A673 (cell line): Measurements from ENCODE around the gene MAX. TPM values are rescaled to one million over a fixed set of nuclear protein-coding genes. Genes with fewer than 3 reads are reported as not detected.
A peak's percentile ranks its signal among the peaks of the same experiment; 100 is the strongest.

Source experiments
- BruUV-seq: library from RNA; stranded (reverse); fragments of 400-500 nt; replicated peaks from 2 replicates; lab custom pipeline; 2021; lab: Mats Ljungman, UMichigan
- CTCF ChIA-PET: fragments of 300-600 bp; sonication (Branson Sonifier 250); formaldehyde crosslinking; loops from one replicate; lab custom pipeline; 2022; ENCODE audit warnings: antibody characterized with exemption; lab: Charles Lee
- POLR2A ChIA-PET: fragments of 300-600 bp; sonication (Branson Sonifier 250); formaldehyde crosslinking; loops from one replicate; lab custom pipeline; 2022; ENCODE audit warnings: antibody characterized with exemption; ENCODE audit not compliant: low non-redundant PET; lab: Charles Lee
- DNase-seq: peaks from one replicate; pipeline ENCODE4 v3.0.0-alpha.2; 2015; ENCODE audit warnings: low spot score
- H3K27ac ChIP-seq: fragments of 200-600 bp; sonication (generic); 2 replicates; pipeline ENCODE4 v1.5.1; 2016; ENCODE audit warnings: mixed run types, low read depth, mild to moderate bottlenecking, mixed read lengths, antibody characterized with exemption, low read length; ENCODE audit not compliant: poor library complexity, severe bottlenecking
- H3K27me3 ChIP-seq: fragments of 200-600 bp; sonication (generic); replicated peaks from 2 replicates; pipeline ENCODE4 v1.6.1; 2017; ENCODE audit warnings: mixed run types, low read depth, mild to moderate bottlenecking, mixed read lengths, antibody characterized with exemption, low read length; ENCODE audit not compliant: insufficient read depth, poor library complexity
- H3K36me3 ChIP-seq: fragments of 200-600 bp; sonication (generic); 2 replicates; pipeline ENCODE4 v1.6.1; 2016; ENCODE audit warnings: mixed run types, mild to moderate bottlenecking, mixed read lengths, antibody characterized with exemption, low read length; ENCODE audit not compliant: insufficient read depth, poor library complexity, severe bottlenecking
- H3K4me1 ChIP-seq: fragments of 200-600 bp; sonication (generic); 2 replicates; pipeline ENCODE4 v1.6.1; 2017; ENCODE audit warnings: mixed run types, mild to moderate bottlenecking, mixed read lengths, antibody characterized with exemption, low read length; ENCODE audit not compliant: insufficient read depth, poor library complexity, severe bottlenecking
- H3K4me3 ChIP-seq: fragments of 200-600 bp; sonication (generic); 2 replicates; pipeline ENCODE4 v1.5.1; 2016; ENCODE audit warnings: low read depth, mixed run types, mild to moderate bottlenecking, mixed read lengths, low read length; ENCODE audit not compliant: poor library complexity, severe bottlenecking
- H3K9me3 ChIP-seq: fragments of 200-600 bp; sonication (generic); 2 replicates; pipeline ENCODE4 v1.6.1; 2016; ENCODE audit warnings: mixed run types, low read depth, mild to moderate bottlenecking, mixed read lengths, antibody characterized with exemption, low read length; ENCODE audit not compliant: poor library complexity, severe bottlenecking
- CTCF ChIP-seq: fragments of 300-800, 200-600 bp; sonication (generic); conservative IDR thresholded peaks from 2 replicates; pipeline ENCODE4 v1.5.1; 2017; ENCODE audit warnings: low read depth, mild to moderate bottlenecking, antibody characterized with exemption, low read length, moderate library complexity, mixed read lengths
- EZH2 ChIP-seq: fragments of 200-600 bp; sonication (generic); IDR thresholded peaks from 2 replicates; pipeline ENCODE4 v1.6.1; 2017; ENCODE audit warnings: borderline replicate concordance, low read depth, mild to moderate bottlenecking, mixed read lengths, antibody characterized with exemption, low read length; ENCODE audit not compliant: poor library complexity, severe bottlenecking
- intact Hi-C: fragments of 100-400 bp; cut with micrococcal nuclease; formaldehyde crosslinking; loops from one replicate; pipeline ENCODE4 v1.10.0; 2022; ENCODE audit not compliant: unreplicated experiment
- total RNA-seq: library from RNA; stranded (reverse); gene quantifications from 2 replicates; pipeline ENCODE4 v1.2.3, GENCODE V29; 2021

The MAX gene
- total RNA-seq, 1 experiment from 2014 or later: 81.2 TPM

- ChIA-PET CTCF (no interaction called here), POLR2A (no interaction called here)
- Histone ChIP-seq H3K9me3 (no peaks in the 10 kb centered on the region), H3K4me1 (peaks cover 9% of the 10 kb centered on the region), H3K27ac (peak overlapping the region; percentile 55), H3K4me3 (peak overlapping the region; percentile 69), H3K36me3 (peaks cover 3% of the 10 kb centered on the region), H3K27me3 (no peaks in the 10 kb centered on the region)
- intact Hi-C loops: no loop called here
- DNase-seq: peak; percentile 67
- TF ChIP-seq EZH2 (no peak), CTCF (peak; percentile 31; the same call in 1 of the 2 replicates)
- BruUV-seq: TSS peak; percentile 78
These were observed 938 bp upstream of the MAX start for GRCh38 chr14:65103150-65103760.

DNA sequence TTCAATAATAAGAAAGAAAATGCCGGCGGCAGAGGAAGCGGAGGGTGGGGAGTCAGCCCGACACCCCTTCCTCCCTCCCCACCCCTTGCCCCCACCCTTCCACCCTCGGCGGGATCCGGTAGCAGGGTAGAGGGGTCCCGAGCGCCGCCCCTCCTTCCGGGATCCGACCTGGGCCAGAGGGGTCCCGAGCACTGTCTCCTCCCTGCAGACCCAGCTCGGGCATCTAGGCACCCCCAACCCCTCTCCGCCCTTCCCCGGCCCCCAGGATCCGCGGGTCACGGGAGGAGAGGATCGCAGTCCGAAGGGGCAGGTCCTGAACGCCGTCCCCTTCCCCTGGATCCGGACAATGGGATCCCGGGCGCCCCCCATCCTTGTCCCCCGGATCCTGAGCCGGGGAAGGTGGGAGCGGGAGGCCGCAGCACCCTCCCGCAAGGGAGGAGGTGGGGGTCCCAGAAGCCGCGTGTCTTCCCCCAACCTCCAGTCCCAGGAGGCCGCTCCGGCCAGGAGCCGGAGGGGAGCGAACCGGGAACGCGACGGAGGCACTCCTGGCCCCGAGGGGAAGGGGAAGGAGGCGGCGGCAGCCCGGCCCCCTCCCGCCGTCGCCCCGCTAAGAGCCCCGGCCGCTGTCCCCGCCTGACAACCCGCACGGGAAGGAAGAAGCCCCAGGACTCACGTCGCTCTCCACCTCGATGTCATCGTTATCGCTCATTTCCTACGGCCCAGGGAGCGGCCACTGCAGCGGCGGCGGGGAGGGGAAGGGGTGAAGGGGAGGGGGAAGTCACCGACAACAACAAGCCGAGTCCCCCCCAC, 481 bp downstream of the MAX start:
- Histone ChIP-seq H3K27me3 (no peaks in the 10 kb centered on the region), H3K4me1 (peaks cover 9% of the 10 kb centered on the region), H3K27ac (peak overlapping the region; percentile 81), H3K9me3 (no peaks in the 10 kb centered on the region), H3K4me3 (peak overlapping the region; percentile 96), H3K36me3 (peaks cover 3% of the 10 kb centered on the region)
- peak; percentile 6 for DNase-seq
- POLR2A ChIA-PET: interaction anchor here (1.0 kb wide), 1 partner anchor 126 kb away, joined by 6 read pairs; no protein-coding TSS in a partner anchor
- TF ChIP-seq CTCF (no peak), EZH2 (no peak)
- intact Hi-C loops: no loop called here
- CTCF ChIA-PET: no interaction called here
- BruUV-seq: no TSS peak

GRCh38 chr14:65100922-65101541, 1.3 kb downstream of the MAX start:
- TF ChIP-seq EZH2 (no peak), CTCF (no peak)
- POLR2A ChIA-PET: no interaction called here
- no peak for DNase-seq
- peak overlapping the region; percentile 96 for H3K4me3 ChIP-seq
- CTCF ChIA-PET: no interaction called here
- H3K4me1 ChIP-seq: peaks cover 15% of the 10 kb centered on the region
- TSS peak; percentile 50 for BruUV-seq
- no peaks in the 10 kb centered on the region for H3K9me3 ChIP-seq
- H3K36me3 ChIP-seq: peaks cover 3% of the 10 kb centered on the region
- peak overlapping the region; percentile 81 for H3K27ac ChIP-seq
- intact Hi-C loops: no loop called here
- no peaks in the 10 kb centered on the region for H3K27me3 ChIP-seq
